ENCODE measurements around the gene ARID1B.

- TF ChIP-seq EZH2 (IDR thresholded peaks at IDR 0.05; ENCODE audit: low read depth), result no peak
- TF ChIP-seq, protein P1, sequence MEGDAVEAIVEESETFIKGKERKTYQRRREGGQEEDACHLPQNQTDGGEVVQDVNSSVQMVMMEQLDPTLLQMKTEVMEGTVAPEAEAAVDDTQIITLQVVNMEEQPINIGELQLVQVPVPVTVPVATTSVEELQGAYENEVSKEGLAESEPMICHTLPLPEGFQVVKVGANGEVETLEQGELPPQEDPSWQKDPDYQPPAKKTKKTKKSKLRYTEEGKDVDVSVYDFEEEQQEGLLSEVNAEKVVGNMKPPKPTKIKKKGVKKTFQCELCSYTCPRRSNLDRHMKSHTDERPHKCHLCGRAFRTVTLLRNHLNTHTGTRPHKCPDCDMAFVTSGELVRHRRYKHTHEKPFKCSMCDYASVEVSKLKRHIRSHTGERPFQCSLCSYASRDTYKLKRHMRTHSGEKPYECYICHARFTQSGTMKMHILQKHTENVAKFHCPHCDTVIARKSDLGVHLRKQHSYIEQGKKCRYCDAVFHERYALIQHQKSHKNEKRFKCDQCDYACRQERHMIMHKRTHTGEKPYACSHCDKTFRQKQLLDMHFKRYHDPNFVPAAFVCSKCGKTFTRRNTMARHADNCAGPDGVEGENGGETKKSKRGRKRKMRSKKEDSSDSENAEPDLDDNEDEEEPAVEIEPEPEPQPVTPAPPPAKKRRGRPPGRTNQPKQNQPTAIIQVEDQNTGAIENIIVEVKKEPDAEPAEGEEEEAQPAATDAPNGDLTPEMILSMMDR (conservative IDR thresholded peaks at IDR 0.05), result no peak
Measured at GRCh38 chr6:157064502-157064901, 287.3 kb downstream of the ARID1B start.

Data from PC-9 (cell line).